GF-D8 (cell line): ENCODE data around the gene IL1RL1.

Source experiments
- DNase-seq: peaks from one replicate; lab custom pipeline; 2025; lab: John Stamatoyannopoulos, UW

Gene IL1RL1

GRCh38 chr2:102310964-102311640 is at the start of gene IL1RL1:
Gene IL1RL1 (plus strand): TSS chr2:102311563. CDS start chr2:102338265, 26,702 bp downstream.
- peak; percentile 92 for DNase-seq

DNA sequence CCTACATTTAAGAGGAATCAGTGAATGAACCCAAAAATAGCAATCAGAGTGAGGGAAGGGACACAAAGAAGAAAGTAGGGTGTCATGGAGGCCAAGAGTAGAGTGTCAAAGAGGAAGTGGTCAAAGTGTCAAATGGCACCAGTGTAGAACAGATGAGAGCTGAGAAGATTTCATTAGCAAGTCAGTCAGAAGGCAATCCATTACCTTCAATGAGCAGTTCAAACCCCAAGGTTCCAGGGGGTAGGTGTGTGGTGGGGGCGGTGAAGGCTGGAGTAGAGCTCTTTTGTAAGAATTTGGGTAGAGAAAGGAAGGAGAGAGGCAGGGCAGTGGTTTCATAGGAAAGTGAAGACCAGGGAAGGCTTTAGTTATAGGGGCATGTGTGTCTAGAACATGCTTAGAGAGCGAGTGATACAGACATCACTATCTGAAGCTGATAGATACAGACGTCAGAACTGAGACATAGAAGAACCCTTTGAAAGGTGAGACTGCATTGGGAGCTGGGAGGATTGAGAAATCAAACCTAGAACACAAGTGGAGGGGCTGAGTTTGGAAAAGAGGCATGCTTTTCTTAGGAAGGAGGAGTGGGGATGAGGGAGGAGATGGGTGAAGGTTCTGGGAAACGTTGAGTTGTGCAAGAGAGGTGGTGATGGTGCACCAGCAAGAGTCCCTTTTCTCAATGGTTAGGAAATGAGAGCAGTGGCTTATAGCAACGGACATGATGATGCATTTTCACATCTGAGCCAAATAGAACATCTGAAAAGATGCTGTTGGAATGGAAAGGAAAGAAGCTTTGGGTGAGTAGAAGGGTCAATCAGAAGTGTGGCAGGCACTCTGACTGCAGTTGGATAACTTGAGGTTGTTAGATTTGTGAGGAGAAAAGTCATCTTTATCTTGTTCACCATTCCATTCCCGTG is 48.9 kb upstream of the IL1RL1 start:
- no peak for DNase-seq

DNA sequence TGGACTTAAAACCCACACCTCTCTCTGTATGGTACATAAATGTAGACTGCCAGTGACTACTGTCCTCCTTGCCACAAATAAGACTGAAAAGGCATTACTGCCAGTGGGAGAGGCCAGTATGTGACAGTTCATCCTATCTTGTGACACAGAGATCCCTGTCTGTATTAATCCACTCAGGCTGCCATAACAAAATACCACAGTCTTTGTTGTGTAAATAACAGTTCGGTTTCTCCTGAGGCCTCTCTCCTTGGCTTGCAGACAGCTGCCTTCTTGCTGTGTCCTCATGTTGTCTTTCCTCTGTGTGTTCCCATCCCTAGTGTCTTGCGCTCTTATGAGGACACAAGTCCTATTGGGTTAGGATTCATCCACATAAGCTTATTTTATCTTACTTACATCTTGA is 46.4 kb upstream of the IL1RL1 start:
- DNase-seq, result no peak

DNA sequence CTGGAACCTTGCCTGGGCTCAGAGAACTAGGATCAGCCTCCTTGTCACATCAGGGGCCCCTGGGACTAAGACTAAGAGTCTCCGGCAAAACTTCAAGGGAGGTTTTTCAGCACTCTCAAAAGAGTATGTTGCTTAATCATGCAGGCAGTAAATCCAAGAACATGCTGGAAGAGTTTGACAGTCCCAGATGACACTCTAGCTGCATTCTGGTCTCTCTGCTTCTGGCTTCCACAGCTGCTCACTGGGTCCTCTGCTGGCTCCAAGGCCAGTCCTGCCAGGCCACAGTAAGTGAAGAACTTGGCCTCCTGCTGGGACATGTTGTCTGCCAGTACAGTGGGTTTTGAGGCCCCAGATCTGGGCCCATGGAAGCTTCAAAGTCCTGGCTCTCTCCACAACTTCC is 45.2 kb upstream of the IL1RL1 start:
- DNase-seq, result no peak

DNA sequence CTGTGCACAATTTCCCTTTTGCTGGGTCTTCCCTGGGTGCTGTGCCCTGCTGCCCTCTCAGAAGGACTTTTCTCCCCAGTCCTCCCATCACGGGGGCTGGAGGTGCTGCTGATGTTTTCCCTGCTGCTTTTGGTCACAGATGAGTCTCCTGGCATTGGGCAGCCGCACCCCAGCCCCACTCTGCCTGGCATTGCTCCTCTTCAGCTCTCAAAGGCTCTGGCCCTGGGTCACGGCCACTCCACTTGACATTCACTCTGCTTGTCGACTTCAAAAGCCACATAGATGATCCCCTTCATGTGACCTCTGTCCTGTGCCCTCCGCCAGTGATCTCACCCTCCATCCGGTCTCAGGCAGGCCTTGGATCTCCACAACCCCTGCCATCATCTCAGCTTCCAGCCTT is 43.6 kb upstream of the IL1RL1 start:
- DNase-seq, result no peak

DNA sequence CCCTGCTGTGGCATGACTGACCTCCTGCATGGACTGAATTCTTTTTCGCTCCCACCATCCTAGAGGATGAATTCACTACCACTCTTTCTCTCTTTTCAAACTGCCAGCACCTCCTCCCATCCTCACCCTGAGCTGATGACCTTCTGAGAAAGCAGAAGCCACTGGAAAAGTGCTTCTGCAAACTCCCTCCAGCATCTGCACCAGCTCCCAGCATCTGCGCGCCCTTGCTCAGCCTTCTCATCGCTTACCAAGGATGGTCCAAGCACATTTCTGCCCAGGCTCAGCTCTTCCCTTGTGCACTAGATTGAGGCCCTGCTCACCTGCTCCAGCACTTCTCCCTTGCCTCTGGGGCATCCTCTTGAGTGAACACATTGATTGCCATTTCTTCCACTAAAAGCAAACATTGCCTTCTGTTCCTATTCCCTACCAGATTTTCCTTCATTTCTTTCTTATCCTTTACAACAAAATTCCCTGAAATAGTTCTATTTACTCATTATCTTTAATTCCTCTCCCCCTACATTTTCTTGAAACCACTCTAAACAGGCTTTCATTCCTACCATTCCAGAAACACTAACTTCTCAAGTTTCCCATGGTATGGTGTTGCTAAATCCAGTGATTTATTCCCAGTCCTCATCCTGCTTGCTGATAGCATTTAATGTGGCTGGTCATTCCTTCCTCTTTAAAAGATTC is 42.7 kb upstream of the IL1RL1 start:
- DNase-seq, result no peak

- DNase-seq, result no peak
Measured at GRCh38 chr2:102269200-102269524, 42.2 kb upstream of the IL1RL1 start.

- DNase-seq, result no peak
Measured at GRCh38 chr2:102271844-102272243, 39.5 kb upstream of the IL1RL1 start.

DNA sequence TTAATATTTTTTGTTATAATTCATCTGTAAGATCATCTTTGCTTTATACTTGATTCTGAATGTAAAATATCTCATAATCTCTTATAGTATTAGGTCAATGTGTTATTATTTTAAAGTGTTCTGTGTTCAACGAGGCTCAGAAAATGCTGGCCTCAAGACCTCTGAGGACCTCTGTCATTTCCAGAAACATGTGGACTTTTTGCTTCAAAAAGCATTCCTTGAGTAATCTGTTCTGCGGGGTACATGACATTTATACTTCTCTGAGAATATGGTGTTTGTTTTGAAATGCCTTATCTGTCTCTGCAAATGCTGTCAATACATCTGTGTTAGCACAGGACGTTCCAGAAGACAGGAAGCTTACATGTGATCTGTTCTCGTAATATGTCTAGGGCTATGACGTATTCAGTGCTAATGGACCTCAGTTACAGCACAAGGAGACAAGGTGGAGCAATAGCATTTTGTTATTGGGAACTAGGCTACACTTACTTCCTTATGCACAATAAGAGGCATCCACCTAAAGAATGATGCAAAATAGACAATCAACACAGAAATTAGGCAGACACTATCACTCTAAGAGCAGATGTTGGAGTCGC is 37.6 kb upstream of the IL1RL1 start:
- no peak for DNase-seq

- DNase-seq, result no peak
Measured at GRCh38 chr2:102276549-102277201, 34.7 kb upstream of the IL1RL1 start.

GRCh38 chr2:102277202-102277700 is 34.1 kb upstream of the IL1RL1 start:
- no peak for DNase-seq

DNA sequence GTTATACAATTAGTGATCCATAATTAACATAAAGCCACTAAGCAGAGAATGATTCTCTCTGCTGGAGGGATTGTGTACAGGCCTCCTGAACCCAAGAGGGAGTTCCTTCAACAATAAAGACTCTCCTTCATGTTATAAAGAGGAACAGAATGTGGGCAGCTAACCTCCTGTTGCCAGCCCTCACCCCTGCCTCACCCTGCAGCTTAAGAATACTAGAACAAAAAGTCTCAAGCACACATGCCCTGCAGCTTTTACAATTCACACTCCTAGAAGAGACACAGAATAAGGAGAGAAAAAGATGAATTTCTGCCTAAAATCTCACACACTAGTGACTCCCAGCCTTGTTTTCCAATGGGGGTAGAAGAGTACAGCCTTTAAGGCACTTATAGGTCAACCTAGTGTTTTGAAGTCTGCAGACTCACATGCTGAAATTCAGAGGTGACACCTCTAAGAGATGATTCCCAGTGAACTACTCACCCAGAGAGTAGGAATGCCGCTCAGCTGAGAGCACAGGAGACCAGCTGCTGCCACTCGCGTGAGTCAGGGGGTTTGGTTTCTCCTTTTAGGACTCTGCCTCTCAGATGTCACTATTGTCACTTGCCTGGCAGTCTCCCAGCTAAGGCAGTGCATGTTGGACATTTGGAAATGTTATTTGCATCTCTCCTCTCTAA is 32.5 kb upstream of the IL1RL1 start:
- no peak for DNase-seq

DNA sequence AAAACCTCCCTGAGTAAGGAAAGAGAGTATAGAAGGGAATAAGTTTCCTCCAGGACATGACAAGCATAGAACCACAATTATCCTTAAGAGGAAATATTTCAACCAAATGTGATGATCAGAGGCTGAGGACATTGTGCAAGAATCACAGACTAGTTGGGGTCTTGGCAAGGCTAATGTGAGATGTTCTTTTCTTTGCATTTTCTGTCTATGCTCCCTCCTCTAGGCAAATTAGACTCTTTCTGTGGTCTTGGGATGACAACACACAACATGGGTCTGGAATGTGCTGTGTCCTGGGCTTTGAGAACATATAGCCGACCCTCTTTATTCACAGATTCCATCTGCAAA is 32.0 kb upstream of the IL1RL1 start:
- DNase-seq, result no peak

DNA sequence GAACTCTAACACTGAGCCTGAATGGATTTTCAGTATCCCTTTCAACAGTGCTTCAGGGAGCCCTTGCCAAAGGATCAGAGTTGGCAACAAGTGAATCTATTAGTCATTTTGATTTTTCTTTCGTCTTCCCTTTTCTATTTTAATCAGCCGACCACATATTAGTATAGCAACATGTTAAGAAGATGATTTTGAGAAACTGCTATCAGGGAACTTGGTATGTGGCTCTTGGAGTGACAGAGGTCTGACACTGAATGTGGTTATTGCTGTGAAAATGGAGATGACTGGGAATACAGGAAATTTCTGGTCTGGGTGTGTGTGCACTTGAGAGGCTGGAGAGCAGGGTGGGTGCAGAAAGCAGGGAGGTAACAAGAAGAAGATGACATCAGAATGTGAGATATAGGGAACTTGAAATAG is 28.7 kb upstream of the IL1RL1 start:
- no peak for DNase-seq

DNA sequence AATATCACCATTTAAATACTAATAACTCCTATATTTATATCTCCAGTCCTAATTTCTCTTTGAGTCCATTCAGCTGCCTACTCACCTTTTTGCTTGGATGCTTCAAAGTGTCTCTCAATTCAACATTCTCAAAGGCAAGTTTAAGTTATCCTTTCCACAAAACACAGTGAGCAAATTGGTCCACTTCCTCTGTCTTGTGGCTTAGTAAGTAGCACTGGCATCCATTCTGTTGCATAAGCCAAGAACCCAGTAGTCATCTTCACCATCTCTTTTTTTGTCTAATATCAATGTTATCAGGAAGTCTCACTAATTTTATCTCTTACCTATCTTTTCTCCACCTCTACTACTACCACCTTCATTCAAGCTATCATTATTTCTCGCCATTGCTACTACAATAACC is 27.4 kb upstream of the IL1RL1 start:
- DNase-seq, result no peak

DNA sequence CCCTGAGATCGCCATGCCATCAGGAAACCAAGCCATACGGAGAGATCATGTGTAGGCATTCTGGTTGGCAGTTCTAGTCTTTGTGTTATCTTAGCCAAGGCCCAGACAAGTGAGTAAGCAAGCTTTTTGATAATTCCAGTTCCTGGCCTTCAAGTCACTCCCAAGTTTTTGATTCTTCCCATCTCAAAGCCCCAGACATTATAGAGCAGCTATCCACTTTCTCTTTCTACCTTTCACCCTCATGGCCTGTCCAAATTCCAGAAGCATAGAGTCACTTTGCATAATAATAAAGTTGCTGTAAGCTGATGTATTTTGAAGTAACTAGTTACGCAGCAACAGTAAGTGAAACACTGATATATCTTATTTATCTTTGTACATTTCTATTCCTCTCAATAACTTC is 26.8 kb upstream of the IL1RL1 start:
- DNase-seq, result no peak

DNA sequence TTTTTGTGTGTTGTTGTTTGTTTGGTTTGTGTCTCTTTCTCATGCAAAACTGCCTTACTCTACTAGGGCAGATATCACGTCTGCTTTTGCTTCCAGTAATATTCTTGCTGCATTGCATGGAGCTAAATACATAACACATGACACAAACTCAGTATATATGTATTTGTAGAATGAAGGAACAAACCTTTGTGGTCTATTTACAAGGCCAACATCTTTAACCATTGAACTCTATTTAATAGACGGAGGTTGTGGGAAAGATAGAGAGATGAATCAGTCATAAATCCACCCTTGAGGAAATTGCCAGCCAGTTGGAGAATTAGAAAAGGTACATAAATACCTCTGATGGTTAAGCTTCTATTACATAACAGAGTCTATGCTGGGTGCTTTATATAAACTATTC is 26.0 kb upstream of the IL1RL1 start:
- DNase-seq, result no peak

DNA sequence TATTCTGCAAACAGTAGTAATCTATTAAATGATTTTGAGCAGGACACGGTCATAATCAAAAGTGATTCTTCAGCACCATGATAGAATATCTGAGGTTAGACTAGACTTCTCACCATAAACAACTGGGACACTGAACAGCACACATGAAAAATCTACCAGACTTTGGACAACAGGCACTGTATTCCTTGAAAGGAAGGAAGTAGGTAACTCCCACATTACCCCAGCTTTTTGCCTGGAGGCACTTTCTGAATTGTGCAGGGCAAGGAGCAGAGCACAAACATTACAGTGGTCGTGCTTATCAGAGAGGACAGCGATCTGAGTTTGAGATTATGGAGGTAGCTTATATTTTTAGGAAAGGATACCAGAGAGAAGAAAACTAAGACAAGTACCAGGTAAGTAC is 25.3 kb upstream of the IL1RL1 start:
- DNase-seq, result no peak

- DNase-seq, result no peak
Measured at GRCh38 chr2:102289129-102289528, 22.2 kb upstream of the IL1RL1 start.

- no peak for DNase-seq
Measured at GRCh38 chr2:102290594-102290993, 20.8 kb upstream of the IL1RL1 start.

DNA sequence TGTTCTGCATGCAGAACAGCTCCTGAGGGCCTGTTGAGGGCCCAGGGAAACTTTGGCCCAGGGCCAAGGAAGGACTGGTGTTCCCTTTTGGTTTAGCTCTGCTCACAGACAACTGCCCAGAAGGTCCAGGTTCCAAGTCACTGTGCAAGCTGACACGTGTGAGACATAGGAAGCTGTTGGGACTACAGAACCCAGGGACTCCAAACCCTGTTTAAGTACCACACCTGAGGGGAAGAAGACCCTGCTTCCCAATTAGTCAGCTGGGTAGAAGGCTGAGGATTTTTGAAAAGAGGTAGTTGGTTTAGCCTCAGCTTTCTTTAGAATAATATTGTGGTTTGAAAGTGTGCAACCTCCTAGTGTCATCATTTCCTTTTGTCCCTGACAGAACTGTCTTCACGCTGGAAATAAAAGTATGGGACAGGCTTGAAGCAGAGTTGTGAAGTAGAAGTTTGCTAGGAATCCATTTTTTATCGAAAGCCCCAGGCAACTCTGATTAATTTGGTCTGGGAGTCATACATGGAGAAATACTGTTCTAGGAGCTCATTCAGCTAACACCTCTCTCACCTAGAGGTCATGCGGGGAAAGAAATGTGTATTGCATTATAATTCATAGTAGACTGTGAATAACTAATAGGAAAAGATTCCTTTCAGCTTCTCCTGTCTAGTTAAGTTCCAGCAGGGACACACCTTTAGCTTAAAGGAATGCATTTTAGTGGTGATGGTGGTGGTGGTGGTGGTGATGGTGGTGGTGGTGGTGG is 19.9 kb upstream of the IL1RL1 start:
- peak; percentile 86 for DNase-seq
